ENCODE results near the gene MGP.

GRCh38 chr12:14911131-14911530 lies 25.5 kb upstream of the MGP start:
- no peak for TF ChIP-seq CTCF (IDR thresholded peaks at IDR 0.05)
- no peak for TF ChIP-seq POLR2A (IDR thresholded peaks at IDR 0.05)

Measured in lower leg skin (tissue), 3 donors.